GM23338 (cell line): ENCODE results near the gene ZBTB20. TPM values are rescaled to one million over a fixed set of nuclear protein-coding genes. Genes with fewer than 3 reads are reported as not detected.

Source experiments
- ATAC-seq: fragments of 200-7000 bp; cut with Tn5 transposase; 3 replicates; pipeline ENCODE4 v1.9.1; 2020
- DNase-seq: peaks from one replicate; pipeline ENCODE4 v3.0.0-alpha.2; 2015; ENCODE audit warnings: low spot score
- H2AFZ ChIP-seq: fragments of 200-600 bp; sonication (generic); 2 replicates; pipeline ENCODE4 v1.8.0; 2016; ENCODE audit warnings: antibody characterized with exemption, mild to moderate bottlenecking, moderate library complexity
- H3F3A ChIP-seq: fragments of 200-600 bp; sonication (generic); replicated peaks from 2 replicates; pipeline ENCODE4 v1.8.0; 2017; ENCODE audit warnings: antibody characterized with exemption, mixed run types, low read depth
- H3K27ac ChIP-seq: fragments of 200-600 bp; sonication (generic); 2 replicates; pipeline ENCODE4 v1.6.1; 2016; ENCODE audit warnings: low read depth
- H3K27me3 ChIP-seq: fragments of 200-600 bp; sonication (generic); 2 replicates; pipeline ENCODE4 v1.8.0; 2016; ENCODE audit warnings: mild to moderate bottlenecking, mixed run types, moderate library complexity; ENCODE audit not compliant: insufficient read depth
- H3K36me3 ChIP-seq: fragments of 200-600 bp; sonication (generic); 2 replicates; pipeline ENCODE4 v1.8.0; 2016; ENCODE audit warnings: mild to moderate bottlenecking; ENCODE audit not compliant: insufficient read depth
- H3K4me1 ChIP-seq: fragments of 200-600 bp; sonication (generic); 2 replicates; pipeline ENCODE4 v1.8.0; 2016; ENCODE audit warnings: mild to moderate bottlenecking, moderate library complexity; ENCODE audit not compliant: insufficient read depth
- H3K4me2 ChIP-seq: fragments of 200-600 bp; sonication (generic); 2 replicates; pipeline ENCODE4 v1.7.1; 2017; ENCODE audit warnings: mixed run types
- H3K4me3 ChIP-seq: fragments of 200-600 bp; sonication (generic); 2 replicates; pipeline ENCODE4 v1.6.1; 2016; ENCODE audit warnings: mixed run types
- H3K79me2 ChIP-seq: fragments of 200-600 bp; sonication (generic); replicated peaks from 2 replicates; pipeline ENCODE4 v1.8.0; 2017; ENCODE audit warnings: mild to moderate bottlenecking; ENCODE audit not compliant: insufficient read depth
- H3K9me2 ChIP-seq: fragments of 200-600 bp; sonication (generic); 2 replicates; pipeline ENCODE4 v1.8.0; 2017; ENCODE audit not compliant: insufficient read depth
- H4K20me1 ChIP-seq: fragments of 200-600 bp; sonication (generic); replicated peaks from 2 replicates; pipeline ENCODE4 v1.8.0; 2017; ENCODE audit warnings: mild to moderate bottlenecking; ENCODE audit not compliant: insufficient read depth
- H3K27ac Mint-ChIP-seq: 2 replicates; pipeline ENCODE4 v1.8.0; 2020; ENCODE audit warnings: inconsistent platforms, mild to moderate bottlenecking, moderate library complexity, mixed read lengths
- H3K27me3 Mint-ChIP-seq: 3 replicates; pipeline ENCODE4 v1.8.0; 2022; ENCODE audit warnings: low read depth, mild to moderate bottlenecking, moderate library complexity, mixed read lengths, inconsistent platforms; ENCODE audit not compliant: insufficient read depth, poor library complexity
- H3K36me3 Mint-ChIP-seq: 3 replicates; pipeline ENCODE4 v1.8.0; 2021; ENCODE audit warnings: low read depth, mild to moderate bottlenecking, inconsistent platforms, moderate library complexity, mixed read lengths
- H3K4me1 Mint-ChIP-seq: 3 replicates; pipeline ENCODE4 v1.8.0; 2020; ENCODE audit warnings: mild to moderate bottlenecking, inconsistent platforms, mixed read lengths
- H3K4me3 Mint-ChIP-seq: 3 replicates; pipeline ENCODE4 v1.8.0; 2021; ENCODE audit warnings: moderate library complexity, mild to moderate bottlenecking, inconsistent platforms, mixed read lengths
- H3K9me3 Mint-ChIP-seq: 3 replicates; pipeline ENCODE4 v1.8.0; 2020; ENCODE audit warnings: moderate library complexity, mild to moderate bottlenecking, inconsistent platforms, mixed read lengths
- ZNF331 ChIP-seq: fragments of 250-450 bp; sonication (Bioruptor Pico); IDR thresholded peaks from 2 replicates; pipeline ENCODE4 v1.5.0; 2020; ENCODE audit warnings: low read depth, mild to moderate bottlenecking, moderate library complexity
- polyA plus RNA-seq: library from polyadenylated mRNA; unstranded; fragments of >200 nt; fragmentation: Nextera tagmentation; extraction: Ambion mirVana; gene quantifications from 2 replicates; pipeline ENCODE4 v1.2.1, GENCODE V29; 2016
- total RNA-seq: library from RNA; depleted of rRNA; stranded (reverse); fragments of >200 nt; shearing (Covaris generic); gene quantifications from 2 replicates; pipeline ENCODE4 v1.2.3, GENCODE V29; 2014
- TF ChIP-seq, protein P1 (sequence below): fragments of 250-450 bp; sonication (Bioruptor Pico); IDR thresholded peaks from 2 replicates; pipeline ENCODE4 v1.5.0; 2020; ENCODE audit warnings: mild to moderate bottlenecking, moderate library complexity
- TF ChIP-seq, protein P2 (sequence below): IDR thresholded peaks from 2 replicates; pipeline ENCODE4 v1.6.1; 2016; ENCODE audit warnings: antibody characterized with exemption
- TF ChIP-seq, protein P3 (sequence below): IDR thresholded peaks from one replicate; pipeline ENCODE4 v1.6.1; 2018; ENCODE audit warnings: antibody characterized with exemption; ENCODE audit not compliant: unreplicated experiment

Gene ZBTB20
- total and polyA plus RNA-seq, 2 experiments from 2014 or later: 2.0 to 3.3 TPM

DNA sequence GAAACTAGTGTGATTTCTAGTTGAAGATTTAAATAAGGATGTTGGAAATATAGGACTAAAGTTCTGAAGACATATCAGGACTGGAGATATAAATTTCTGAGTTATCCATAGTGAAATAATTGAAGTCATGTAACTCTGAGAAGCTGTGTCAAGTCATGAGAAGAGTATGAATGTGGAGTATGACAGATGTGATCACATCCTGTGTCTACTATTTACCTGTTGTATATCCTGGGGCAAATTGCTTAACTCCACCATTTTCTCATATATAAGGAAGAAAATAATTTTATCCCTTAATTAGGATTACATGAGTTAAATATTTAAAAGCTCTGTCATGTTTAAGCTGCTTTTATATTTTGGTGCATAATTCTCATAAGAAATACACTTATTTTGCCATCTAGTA lies 350.3 kb downstream of the ZBTB20 start (continued):
- TF ChIP-seq, protein P1, sequence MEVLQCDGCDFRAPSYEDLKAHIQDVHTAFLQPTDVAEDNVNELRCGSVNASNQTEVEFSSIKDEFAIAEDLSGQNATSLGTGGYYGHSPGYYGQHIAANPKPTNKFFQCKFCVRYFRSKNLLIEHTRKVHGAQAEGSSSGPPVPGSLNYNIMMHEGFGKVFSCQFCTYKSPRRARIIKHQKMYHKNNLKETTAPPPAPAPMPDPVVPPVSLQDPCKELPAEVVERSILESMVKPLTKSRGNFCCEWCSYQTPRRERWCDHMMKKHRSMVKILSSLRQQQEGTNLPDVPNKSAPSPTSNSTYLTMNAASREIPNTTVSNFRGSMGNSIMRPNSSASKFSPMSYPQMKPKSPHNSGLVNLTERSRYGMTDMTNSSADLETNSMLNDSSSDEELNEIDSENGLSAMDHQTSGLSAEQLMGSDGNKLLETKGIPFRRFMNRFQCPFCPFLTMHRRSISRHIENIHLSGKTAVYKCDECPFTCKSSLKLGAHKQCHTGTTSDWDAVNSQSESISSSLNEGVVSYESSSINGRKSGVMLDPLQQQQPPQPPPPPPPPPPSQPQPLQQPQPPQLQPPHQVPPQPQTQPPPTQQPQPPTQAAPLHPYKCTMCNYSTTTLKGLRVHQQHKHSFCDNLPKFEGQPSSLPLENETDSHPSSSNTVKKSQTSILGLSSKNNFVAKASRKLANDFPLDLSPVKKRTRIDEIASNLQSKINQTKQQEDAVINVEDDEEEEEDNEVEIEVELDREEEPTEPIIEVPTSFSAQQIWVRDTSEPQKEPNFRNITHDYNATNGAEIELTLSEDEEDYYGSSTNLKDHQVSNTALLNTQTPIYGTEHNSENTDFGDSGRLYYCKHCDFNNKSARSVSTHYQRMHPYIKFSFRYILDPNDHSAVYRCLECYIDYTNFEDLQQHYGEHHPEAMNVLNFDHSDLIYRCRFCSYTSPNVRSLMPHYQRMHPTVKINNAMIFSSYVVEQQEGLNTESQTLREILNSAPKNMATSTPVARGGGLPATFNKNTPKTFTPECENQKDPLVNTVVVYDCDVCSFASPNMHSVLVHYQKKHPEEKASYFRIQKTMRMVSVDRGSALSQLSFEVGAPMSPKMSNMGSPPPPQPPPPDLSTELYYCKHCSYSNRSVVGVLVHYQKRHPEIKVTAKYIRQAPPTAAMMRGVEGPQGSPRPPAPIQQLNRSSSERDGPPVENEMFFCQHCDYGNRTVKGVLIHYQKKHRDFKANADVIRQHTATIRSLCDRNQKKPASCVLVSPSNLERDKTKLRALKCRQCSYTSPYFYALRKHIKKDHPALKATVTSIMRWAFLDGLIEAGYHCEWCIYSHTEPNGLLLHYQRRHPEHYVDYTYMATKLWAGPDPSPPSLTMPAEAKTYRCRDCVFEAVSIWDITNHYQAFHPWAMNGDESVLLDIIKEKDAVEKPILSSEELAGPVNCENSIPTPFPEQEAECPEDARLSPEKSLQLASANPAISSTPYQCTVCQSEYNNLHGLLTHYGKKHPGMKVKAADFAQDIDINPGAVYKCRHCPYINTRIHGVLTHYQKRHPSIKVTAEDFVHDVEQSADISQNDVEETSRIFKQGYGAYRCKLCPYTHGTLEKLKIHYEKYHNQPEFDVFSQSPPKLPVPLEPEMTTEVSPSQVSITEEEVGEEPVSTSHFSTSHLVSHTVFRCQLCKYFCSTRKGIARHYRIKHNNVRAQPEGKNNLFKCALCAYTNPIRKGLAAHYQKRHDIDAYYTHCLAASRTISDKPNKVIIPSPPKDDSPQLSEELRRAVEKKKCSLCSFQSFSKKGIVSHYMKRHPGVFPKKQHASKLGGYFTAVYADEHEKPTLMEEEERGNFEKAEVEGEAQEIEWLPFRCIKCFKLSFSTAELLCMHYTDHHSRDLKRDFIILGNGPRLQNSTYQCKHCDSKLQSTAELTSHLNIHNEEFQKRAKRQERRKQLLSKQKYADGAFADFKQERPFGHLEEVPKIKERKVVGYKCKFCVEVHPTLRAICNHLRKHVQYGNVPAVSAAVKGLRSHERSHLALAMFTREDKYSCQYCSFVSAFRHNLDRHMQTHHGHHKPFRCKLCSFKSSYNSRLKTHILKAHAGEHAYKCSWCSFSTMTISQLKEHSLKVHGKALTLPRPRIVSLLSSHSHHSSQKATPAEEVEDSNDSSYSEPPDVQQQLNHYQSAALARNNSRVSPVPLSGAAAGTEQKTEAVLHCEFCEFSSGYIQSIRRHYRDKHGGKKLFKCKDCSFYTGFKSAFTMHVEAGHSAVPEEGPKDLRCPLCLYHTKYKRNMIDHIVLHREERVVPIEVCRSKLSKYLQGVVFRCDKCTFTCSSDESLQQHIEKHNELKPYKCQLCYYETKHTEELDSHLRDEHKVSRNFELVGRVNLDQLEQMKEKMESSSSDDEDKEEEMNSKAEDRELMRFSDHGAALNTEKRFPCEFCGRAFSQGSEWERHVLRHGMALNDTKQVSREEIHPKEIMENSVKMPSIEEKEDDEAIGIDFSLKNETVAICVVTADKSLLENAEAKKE: no peak

DNA sequence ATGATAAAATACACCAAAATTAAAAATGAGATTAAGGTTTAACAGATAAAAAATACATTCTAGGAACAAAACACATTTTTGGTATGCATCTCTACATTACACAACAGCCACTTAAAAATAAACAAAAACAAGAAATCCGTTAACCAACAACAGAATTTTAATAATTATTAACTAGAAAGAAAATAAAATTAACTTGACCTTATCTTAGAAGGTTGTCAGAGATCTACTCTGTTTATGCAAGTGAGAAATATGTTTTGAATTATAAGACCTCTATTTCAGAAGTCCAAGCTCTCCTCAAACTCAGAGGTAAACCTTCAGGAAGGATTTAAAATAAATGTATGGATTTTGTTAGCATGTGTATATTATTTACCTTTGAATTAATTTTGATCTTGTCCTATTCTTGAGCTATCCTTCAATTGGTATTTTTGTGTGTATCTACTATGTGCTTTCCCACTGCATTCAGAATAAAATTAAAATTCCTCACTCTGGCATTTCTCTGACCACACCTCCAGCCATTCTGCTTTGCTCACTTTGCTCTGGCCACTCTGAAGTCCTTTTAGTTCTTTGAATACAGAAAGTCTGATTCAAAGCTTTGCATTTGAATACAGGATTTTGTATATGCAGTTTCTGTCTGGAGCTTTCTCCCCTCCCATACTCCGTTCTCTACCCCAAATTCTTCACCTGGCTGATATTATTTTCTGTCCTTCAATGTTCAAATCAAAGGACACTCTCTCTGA lies 352.0 kb downstream of the ZBTB20 start:
- Histone ChIP-seq H3F3A (no peaks in the 10 kb centered on the region), H3K79me2 (no peaks in the 10 kb centered on the region), H3K4me3 (no peak overlapping the region), H4K20me1 (no peaks in the 10 kb centered on the region), H3K4me2 (no peak overlapping the region), H2AFZ (no peak overlapping the region), H3K27ac (no peak overlapping the region), H3K9me2 (no peaks in the 10 kb centered on the region), H3K27me3 (no peaks in the 10 kb centered on the region), H3K4me1 (0 out of 2 replicates have a peak, but pooled peaks cover 7% of the 10 kb centered on the region), H3K36me3 (no peaks in the 10 kb centered on the region)
- H3K36me3 Mint-ChIP-seq: no peaks in the 10 kb centered on the region
- H3K27me3 Mint-ChIP-seq: no peaks in the 10 kb centered on the region
- H3K4me1 Mint-ChIP-seq: peaks cover 10% of the 10 kb centered on the region
- H3K9me3 Mint-ChIP-seq: no peaks in the 10 kb centered on the region
- peak; percentile 35; the same call in 1 of the 3 replicates for ATAC-seq
- DNase-seq: peak; percentile 24
- no peak overlapping the region; the same call in 2 of the 3 replicates for H3K4me3 Mint-ChIP-seq
- H3K27ac Mint-ChIP-seq: peak overlapping the region; percentile 57
- TF ChIP-seq, protein P2, sequence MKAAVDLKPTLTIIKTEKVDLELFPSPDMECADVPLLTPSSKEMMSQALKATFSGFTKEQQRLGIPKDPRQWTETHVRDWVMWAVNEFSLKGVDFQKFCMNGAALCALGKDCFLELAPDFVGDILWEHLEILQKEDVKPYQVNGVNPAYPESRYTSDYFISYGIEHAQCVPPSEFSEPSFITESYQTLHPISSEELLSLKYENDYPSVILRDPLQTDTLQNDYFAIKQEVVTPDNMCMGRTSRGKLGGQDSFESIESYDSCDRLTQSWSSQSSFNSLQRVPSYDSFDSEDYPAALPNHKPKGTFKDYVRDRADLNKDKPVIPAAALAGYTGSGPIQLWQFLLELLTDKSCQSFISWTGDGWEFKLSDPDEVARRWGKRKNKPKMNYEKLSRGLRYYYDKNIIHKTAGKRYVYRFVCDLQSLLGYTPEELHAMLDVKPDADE: no peak
- TF ChIP-seq, protein P3, sequence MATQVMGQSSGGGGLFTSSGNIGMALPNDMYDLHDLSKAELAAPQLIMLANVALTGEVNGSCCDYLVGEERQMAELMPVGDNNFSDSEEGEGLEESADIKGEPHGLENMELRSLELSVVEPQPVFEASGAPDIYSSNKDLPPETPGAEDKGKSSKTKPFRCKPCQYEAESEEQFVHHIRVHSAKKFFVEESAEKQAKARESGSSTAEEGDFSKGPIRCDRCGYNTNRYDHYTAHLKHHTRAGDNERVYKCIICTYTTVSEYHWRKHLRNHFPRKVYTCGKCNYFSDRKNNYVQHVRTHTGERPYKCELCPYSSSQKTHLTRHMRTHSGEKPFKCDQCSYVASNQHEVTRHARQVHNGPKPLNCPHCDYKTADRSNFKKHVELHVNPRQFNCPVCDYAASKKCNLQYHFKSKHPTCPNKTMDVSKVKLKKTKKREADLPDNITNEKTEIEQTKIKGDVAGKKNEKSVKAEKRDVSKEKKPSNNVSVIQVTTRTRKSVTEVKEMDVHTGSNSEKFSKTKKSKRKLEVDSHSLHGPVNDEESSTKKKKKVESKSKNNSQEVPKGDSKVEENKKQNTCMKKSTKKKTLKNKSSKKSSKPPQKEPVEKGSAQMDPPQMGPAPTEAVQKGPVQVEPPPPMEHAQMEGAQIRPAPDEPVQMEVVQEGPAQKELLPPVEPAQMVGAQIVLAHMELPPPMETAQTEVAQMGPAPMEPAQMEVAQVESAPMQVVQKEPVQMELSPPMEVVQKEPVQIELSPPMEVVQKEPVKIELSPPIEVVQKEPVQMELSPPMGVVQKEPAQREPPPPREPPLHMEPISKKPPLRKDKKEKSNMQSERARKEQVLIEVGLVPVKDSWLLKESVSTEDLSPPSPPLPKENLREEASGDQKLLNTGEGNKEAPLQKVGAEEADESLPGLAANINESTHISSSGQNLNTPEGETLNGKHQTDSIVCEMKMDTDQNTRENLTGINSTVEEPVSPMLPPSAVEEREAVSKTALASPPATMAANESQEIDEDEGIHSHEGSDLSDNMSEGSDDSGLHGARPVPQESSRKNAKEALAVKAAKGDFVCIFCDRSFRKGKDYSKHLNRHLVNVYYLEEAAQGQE: no peak
- no peak for TF ChIP-seq ZNF331
